Mucosa of rectum (tissue), 2 donors: ENCODE data around the gene SETSIP.

Source experiments
- H3K27ac ChIP-seq, 2 donors: one replicate each; pipeline ENCODE4 v1.7.0; 2013; ENCODE audit warnings: inconsistent platforms in 2 of 2, low read depth in 2 of 2, low read length in 2 of 2
- H3K27me3 ChIP-seq, 2 donors: one replicate each; pipeline ENCODE4 v1.7.0; 2013; ENCODE audit warnings: low read length in 2 of 2; ENCODE audit not compliant: control insufficient read depth in 2 of 2, insufficient read depth in 2 of 2
- H3K36me3 ChIP-seq, 2 donors: one replicate each; pipeline ENCODE4 v1.7.0; 2013; ENCODE audit warnings: low read length in 2 of 2; ENCODE audit not compliant: control insufficient read depth in 2 of 2, insufficient read depth in 2 of 2
- H3K4me1 ChIP-seq, 2 donors: one replicate each; pipeline ENCODE4 v1.7.0; 2013; ENCODE audit warnings: low read length in 2 of 2, mild to moderate bottlenecking in 1 of 2; ENCODE audit not compliant: control insufficient read depth in 2 of 2, insufficient read depth in 2 of 2
- H3K4me3 ChIP-seq, 2 donors: one replicate each; pipeline ENCODE4 v1.7.0; 2013; ENCODE audit warnings: low read length in 2 of 2
- H3K9ac ChIP-seq, 2 donors: one replicate each; pipeline ENCODE4 v1.7.0; 2013; ENCODE audit warnings: low read length in 2 of 2, low read depth in 1 of 2, mild to moderate bottlenecking in 1 of 2
- H3K9me3 ChIP-seq, 2 donors: one replicate each; pipeline ENCODE4 v1.7.0; 2013; ENCODE audit warnings: low read length in 2 of 2; ENCODE audit not compliant: control insufficient read depth in 2 of 2
- donor health status: healthy.
- donor health status: Normal muscosa, but diverticular disease.

Gene SETSIP

GRCh38 chr1:92075311-92075710 is at the start of gene SETSIP:
Gene SETSIP, minus strand, starts transcription at chr1:92075411. Its CDS starts 0 bp downstream, at chr1:92075411.
- H3K9ac ChIP-seq = no peak within 1 kb of the TSS
- H3K4me1 ChIP-seq = peaks cover 0 to 2% of the 10 kb centered on the region in 2 donors
- no peaks in the 10 kb centered on the region for H3K36me3 ChIP-seq
- no peaks in the 10 kb centered on the region for H3K27me3 ChIP-seq
- no peak within 1 kb of the TSS for H3K27ac ChIP-seq
- H3K9me3 ChIP-seq = no peaks in the 10 kb centered on the region
- no peak within 1 kb of the TSS for H3K4me3 ChIP-seq

DNA sequence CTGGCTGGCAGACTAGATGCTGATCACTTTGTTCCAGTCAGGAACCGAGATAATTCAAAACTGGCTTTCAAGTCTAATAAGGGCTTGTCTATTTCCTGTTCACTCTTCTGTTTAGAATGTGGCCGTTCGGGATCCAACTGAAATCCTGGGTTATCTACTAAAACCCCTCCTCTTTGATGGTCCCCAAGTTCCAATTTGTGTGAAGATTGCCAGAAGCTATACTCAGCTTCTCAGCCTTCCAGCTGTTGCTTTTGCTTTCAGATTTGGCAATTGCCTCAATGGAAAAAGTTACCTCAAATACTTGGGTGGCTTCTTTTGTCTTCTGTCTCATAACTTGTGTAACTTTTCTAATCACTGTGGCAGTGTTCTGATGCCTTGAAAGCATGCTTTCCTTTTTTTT is 48.7 kb upstream of the SETSIP start:
- Histone ChIP-seq H3K4me3 (no peak overlapping the region), H3K27me3 (no peaks in the 10 kb centered on the region), H3K36me3 (no peaks in the 10 kb centered on the region), H3K27ac (no peak overlapping the region), H3K9me3 (no peaks in the 10 kb centered on the region), H3K9ac (no peak overlapping the region), H3K4me1 (no peaks in the 10 kb centered on the region)

DNA sequence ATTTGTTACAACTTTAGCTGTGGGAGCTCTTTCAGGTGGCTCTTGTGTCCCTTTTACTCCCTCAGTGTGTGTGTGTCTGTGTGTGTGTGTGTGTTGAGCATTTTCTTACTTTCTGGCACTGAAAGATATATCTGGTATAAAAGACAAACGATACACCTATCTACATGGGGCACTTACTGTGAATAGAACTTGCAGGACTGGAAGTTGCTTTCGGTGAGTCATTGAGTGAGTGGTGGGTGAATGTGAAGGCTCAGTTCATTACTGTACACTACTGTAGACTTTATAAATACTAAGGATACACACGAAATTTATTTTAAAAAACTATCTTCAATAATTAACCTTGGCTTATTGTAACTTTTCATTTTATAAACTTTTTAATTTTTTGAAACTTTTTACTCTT is 43.6 kb upstream of the SETSIP start:
- Histone ChIP-seq H3K36me3 (no peaks in the 10 kb centered on the region), H3K9ac (no peak overlapping the region), H3K9me3 (no peaks in the 10 kb centered on the region), H3K4me1 (no peaks in the 10 kb centered on the region), H3K27me3 (no peaks in the 10 kb centered on the region), H3K4me3 (no peak overlapping the region), H3K27ac (no peak overlapping the region)

GRCh38 chr1:92117526-92117925 is 42.3 kb upstream of the SETSIP start:
- Histone ChIP-seq H3K9ac (no peak overlapping the region), H3K4me1 (no peaks in the 10 kb centered on the region)

DNA sequence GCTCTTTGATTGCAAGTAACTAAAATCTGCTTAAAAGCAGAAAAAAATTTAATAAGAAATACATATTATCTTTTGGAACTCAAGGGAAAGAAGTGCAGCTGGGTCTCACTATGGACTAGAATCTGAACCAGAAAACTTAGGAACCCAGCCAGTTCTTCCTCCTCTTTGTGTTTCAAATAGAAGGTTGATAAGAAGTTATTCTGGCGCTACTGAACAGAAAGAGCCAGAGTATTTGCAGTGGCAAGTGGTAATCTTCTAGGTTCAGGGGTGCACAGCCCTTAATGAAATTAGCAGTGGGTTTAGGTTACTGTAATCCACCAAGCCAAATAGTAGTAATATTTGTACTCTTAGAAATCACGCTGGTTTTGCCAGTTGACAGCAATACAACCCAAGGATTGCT is 33.4 kb upstream of the SETSIP start:
- peaks cover 2 to 5% of the 10 kb centered on the region in 2 donors for H3K36me3 ChIP-seq
- no peaks in the 10 kb centered on the region for H3K9me3 ChIP-seq
- no peak overlapping the region for H3K9ac ChIP-seq
- no peak overlapping the region for H3K4me3 ChIP-seq
- H3K27me3 ChIP-seq = no peaks in the 10 kb centered on the region
- H3K27ac ChIP-seq = no peak overlapping the region
- H3K4me1 ChIP-seq = no peaks in the 10 kb centered on the region

More at GRCh38 chr1:92117526-92117925, 42.3 kb upstream of the SETSIP start:
- Histone ChIP-seq H3K36me3 (no peaks in the 10 kb centered on the region), H3K27ac (no peak overlapping the region), H3K9me3 (no peaks in the 10 kb centered on the region), H3K4me3 (no peak overlapping the region), H3K27me3 (no peaks in the 10 kb centered on the region)

- no peaks in the 10 kb centered on the region for H3K9me3 ChIP-seq
- no peak overlapping the region for H3K27ac ChIP-seq
- peaks cover 6 to 8% of the 10 kb centered on the region in 2 donors for H3K36me3 ChIP-seq
Observed at GRCh38 chr1:92105546-92106081, 30.4 kb upstream of the SETSIP start.

GRCh38 chr1:92096317-92096716 is 21.1 kb upstream of the SETSIP start:
- no peaks in the 10 kb centered on the region for H3K9me3 ChIP-seq
- H3K4me3 ChIP-seq = no peak overlapping the region
- no peak overlapping the region for H3K27ac ChIP-seq
- no peaks in the 10 kb centered on the region for H3K4me1 ChIP-seq
- no peaks in the 10 kb centered on the region for H3K36me3 ChIP-seq
- no peak overlapping the region for H3K9ac ChIP-seq
- no peaks in the 10 kb centered on the region for H3K27me3 ChIP-seq

More at GRCh38 chr1:92105546-92106081, 30.4 kb upstream of the SETSIP start:
- H3K4me1 ChIP-seq = no peaks in the 10 kb centered on the region
- no peak overlapping the region for H3K9ac ChIP-seq
- H3K4me3 ChIP-seq = no peak overlapping the region
- no peaks in the 10 kb centered on the region for H3K27me3 ChIP-seq

- Histone ChIP-seq H3K9me3 (no peaks in the 10 kb centered on the region), H3K4me1 (no peaks in the 10 kb centered on the region), H3K36me3 (no peaks in the 10 kb centered on the region), H3K4me3 (no peak overlapping the region), H3K9ac (no peak overlapping the region), H3K27me3 (no peaks in the 10 kb centered on the region), H3K27ac (no peak overlapping the region)
Observed at GRCh38 chr1:92095874-92096273, 20.7 kb upstream of the SETSIP start.

DNA sequence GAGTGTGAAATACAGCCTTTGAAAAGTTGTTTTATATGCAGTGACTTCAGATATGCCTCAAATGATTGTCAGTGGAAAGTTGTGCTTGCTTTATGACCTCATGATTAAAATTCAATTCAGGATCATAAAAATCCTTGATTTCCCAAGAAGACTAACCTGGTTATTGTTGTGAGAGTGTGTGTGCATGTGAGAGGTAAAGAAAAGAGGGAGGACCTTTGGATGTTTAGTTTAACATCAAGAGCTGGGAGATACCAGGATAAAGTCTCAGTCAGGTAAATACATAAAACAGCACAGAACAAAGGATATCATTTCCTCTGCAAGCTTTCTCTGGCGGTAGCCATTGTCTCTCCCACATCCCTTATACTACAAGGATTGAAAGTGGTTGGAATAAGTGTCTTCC is 19.4 kb upstream of the SETSIP start:
- Histone ChIP-seq H3K4me3 (no peak overlapping the region), H3K27ac (no peak overlapping the region), H3K9ac (no peak overlapping the region), H3K27me3 (no peaks in the 10 kb centered on the region), H3K36me3 (no peaks in the 10 kb centered on the region), H3K9me3 (no peaks in the 10 kb centered on the region), H3K4me1 (no peaks in the 10 kb centered on the region)

GRCh38 chr1:92094090-92094489 is 18.9 kb upstream of the SETSIP start:
- no peak overlapping the region for H3K4me3 ChIP-seq
- no peaks in the 10 kb centered on the region for H3K4me1 ChIP-seq
- no peaks in the 10 kb centered on the region for H3K36me3 ChIP-seq
- H3K9ac ChIP-seq = no peak overlapping the region
- no peaks in the 10 kb centered on the region for H3K27me3 ChIP-seq
- H3K27ac ChIP-seq = no peak overlapping the region
- H3K9me3 ChIP-seq = no peaks in the 10 kb centered on the region

DNA sequence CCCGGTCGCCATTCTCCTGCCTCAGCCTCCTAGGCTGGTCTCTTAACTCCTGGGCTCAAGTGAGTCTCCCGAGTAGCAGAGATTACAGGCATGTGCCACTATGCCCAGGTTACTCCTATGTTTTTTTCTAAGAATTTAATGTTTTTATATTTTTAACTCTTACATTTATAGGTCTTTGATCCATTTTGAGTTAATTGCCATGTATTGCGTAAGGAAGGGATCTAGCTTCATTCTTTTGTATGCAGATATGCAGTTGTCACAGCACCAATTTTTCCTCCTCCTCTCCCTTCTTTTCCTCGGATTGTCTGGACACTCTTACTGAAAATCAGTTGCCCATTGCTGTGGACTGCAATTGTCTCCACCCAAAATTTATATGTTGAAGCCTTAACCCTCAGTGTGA is 16.4 kb upstream of the SETSIP start:
- Histone ChIP-seq H3K27ac (no peak overlapping the region), H3K27me3 (no peaks in the 10 kb centered on the region), H3K4me3 (no peak overlapping the region), H3K9me3 (no peaks in the 10 kb centered on the region), H3K4me1 (no peaks in the 10 kb centered on the region), H3K36me3 (no peaks in the 10 kb centered on the region), H3K9ac (no peak overlapping the region)
